ENCODE data around the gene OR2V2. TPM values are rescaled to one million over a fixed set of nuclear protein-coding genes. Genes with fewer than 3 reads are reported as not detected.

OR2V2 gene
- total and polyA plus RNA-seq, 4 donors, result not detected

DNA sequence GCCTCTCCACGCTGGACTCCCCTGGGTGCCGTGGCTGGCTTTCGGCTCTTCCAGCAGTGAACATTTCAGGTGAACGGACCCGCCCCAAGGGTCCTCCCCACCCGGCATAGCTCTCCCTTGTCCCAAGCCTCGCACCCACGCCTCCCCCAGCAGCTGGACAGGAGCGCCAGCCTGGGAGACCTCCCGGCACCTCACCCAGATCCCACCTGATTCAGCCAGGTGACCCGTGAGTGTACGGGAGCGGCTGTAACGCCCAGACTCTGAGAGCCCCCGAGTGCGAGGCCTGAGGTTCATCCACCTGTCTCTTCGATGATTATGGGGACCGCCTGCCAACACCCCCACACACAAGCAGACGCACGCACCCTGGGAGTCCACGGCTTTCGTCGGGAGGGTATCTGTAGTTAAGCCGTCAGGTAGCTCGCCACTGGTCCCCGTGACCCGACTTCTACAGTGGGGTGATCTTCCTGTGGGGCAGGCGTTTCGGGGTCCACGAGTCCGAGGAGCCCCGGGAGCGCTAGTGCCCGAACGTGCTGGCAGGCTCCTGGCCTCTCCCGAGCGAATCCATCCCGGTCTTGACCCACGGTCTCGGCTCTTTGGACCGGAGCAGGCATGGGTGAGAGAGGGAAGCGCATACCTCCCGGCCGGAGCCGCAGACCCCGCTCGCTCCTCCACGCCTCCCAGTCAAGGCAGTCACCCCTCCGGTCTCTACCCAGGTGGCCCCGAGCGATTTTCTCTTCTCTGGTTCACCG lies 42.8 kb downstream of the OR2V2 start:
- H3K36me3 ChIP-seq (ENCODE audit: control insufficient read depth in 4 of 4, insufficient read depth in 4 of 4, low read length in 4 of 4), result no peaks in the 10 kb centered on the region
- H3K27ac ChIP-seq (ENCODE audit: low read depth in 1 of 2, low read length in 1 of 2), result peak overlapping the region in 1 of 2 donors; percentile 4
- no peaks in the 10 kb centered on the region for H3K9me3 ChIP-seq (ENCODE audit: control insufficient read depth in 4 of 4, insufficient read depth in 3 of 4, low read length in 3 of 4)
- no peak for ATAC-seq (ENCODE audit: insufficient read depth, low FRiP score)
- TF ChIP-seq, protein P1, sequence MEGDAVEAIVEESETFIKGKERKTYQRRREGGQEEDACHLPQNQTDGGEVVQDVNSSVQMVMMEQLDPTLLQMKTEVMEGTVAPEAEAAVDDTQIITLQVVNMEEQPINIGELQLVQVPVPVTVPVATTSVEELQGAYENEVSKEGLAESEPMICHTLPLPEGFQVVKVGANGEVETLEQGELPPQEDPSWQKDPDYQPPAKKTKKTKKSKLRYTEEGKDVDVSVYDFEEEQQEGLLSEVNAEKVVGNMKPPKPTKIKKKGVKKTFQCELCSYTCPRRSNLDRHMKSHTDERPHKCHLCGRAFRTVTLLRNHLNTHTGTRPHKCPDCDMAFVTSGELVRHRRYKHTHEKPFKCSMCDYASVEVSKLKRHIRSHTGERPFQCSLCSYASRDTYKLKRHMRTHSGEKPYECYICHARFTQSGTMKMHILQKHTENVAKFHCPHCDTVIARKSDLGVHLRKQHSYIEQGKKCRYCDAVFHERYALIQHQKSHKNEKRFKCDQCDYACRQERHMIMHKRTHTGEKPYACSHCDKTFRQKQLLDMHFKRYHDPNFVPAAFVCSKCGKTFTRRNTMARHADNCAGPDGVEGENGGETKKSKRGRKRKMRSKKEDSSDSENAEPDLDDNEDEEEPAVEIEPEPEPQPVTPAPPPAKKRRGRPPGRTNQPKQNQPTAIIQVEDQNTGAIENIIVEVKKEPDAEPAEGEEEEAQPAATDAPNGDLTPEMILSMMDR (IDR thresholded peaks at IDR 0.05; ENCODE audit: control extremely low read depth, extremely low read depth), result no peak
- peaks cover 0 to 21% (median 4%) of the 10 kb centered on the region in 5 donors for H3K4me1 ChIP-seq (ENCODE audit: control insufficient read depth in 5 of 5, insufficient read depth in 5 of 5, low read length in 5 of 5)
- WGBS, 2 donors, result 0 to 1% methylated on average over 46 to 52 of the region's 52 CpGs
- H3K27me3 ChIP-seq (ENCODE audit: control insufficient read depth in 3 of 3, insufficient read depth in 3 of 3, low read length in 2 of 3), result no peaks in the 10 kb centered on the region
- peak in 1 of 3 donors; percentile 9 for DNase-seq
- H3K4me3 ChIP-seq, result peak overlapping the region; percentile 73
- no peak overlapping the region for H3K9ac ChIP-seq (ENCODE audit: insufficient read depth in 1 of 2, low read length in 2 of 2)

DNA sequence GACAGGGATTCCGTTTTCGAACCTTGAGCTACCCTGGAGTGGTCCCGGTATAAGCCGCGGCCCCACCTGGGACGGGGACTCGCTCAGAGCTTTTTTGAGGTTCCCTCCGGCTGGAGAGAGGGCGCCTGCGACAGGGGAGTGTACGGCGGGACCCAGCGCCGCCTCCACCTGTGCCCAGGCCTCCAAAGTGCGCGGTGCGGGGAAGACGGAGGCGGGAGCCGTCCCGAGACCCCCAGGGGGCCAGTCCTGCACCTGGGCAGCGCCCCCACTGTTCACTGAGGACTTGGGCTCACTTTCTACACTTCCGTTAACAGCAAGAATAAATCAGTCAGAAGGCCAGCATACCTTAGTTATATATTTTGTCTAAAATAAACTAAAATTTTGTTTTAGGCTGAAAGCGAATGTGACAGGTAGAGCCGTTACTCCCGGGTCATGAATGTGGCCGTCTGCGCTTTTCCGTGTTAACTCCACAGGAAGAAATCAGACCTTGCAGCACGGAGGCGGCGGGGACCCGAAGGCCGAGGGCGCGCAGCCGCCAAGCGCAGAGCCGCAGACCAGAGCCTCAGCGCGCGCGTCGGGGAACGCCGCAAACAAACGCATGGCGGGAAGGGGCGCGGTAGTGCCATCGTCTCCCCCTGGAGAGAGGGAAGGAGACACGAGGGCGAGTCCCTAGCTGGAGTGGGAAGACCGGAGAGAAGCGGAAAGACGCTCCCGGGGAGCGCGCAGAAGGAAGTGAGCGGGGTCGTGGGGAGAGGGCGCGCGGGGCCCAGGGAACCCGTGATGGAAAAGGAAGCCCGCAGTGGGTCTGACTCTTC lies 43.5 kb downstream of the OR2V2 start:
- H3K27me3 ChIP-seq (ENCODE audit: control insufficient read depth in 3 of 3, insufficient read depth in 3 of 3, low read length in 2 of 3), result no peaks in the 10 kb centered on the region
- 0% methylated on average over 66 of the region's 66 CpGs for WGBS, 2 donors
- H3K4me3 ChIP-seq, result peak overlapping the region; percentile 73
- H3K9me3 ChIP-seq (ENCODE audit: control insufficient read depth in 4 of 4, insufficient read depth in 3 of 4, low read length in 3 of 4), result no peaks in the 10 kb centered on the region
- no peaks in the 10 kb centered on the region for H3K36me3 ChIP-seq (ENCODE audit: control insufficient read depth in 4 of 4, insufficient read depth in 4 of 4, low read length in 4 of 4)
- TF ChIP-seq, protein P1 (IDR thresholded peaks at IDR 0.05; ENCODE audit: control extremely low read depth, extremely low read depth), result no peak
- H3K9ac ChIP-seq (ENCODE audit: insufficient read depth in 1 of 2, low read length in 2 of 2), result peak overlapping the region in 1 of 2 donors; percentile 24
- ATAC-seq (ENCODE audit: insufficient read depth, low FRiP score) (peak; percentile 5), DNase-seq (peak in 2 of 3 donors; percentile 52 to 57)
- H3K4me1 ChIP-seq (ENCODE audit: control insufficient read depth in 5 of 5, insufficient read depth in 5 of 5, low read length in 5 of 5), result peaks cover 0 to 22% (median 4%) of the 10 kb centered on the region in 5 donors
- peak overlapping the region; percentile 46 to 84 for H3K27ac ChIP-seq (ENCODE audit: low read depth in 1 of 2, low read length in 1 of 2)

DNA sequence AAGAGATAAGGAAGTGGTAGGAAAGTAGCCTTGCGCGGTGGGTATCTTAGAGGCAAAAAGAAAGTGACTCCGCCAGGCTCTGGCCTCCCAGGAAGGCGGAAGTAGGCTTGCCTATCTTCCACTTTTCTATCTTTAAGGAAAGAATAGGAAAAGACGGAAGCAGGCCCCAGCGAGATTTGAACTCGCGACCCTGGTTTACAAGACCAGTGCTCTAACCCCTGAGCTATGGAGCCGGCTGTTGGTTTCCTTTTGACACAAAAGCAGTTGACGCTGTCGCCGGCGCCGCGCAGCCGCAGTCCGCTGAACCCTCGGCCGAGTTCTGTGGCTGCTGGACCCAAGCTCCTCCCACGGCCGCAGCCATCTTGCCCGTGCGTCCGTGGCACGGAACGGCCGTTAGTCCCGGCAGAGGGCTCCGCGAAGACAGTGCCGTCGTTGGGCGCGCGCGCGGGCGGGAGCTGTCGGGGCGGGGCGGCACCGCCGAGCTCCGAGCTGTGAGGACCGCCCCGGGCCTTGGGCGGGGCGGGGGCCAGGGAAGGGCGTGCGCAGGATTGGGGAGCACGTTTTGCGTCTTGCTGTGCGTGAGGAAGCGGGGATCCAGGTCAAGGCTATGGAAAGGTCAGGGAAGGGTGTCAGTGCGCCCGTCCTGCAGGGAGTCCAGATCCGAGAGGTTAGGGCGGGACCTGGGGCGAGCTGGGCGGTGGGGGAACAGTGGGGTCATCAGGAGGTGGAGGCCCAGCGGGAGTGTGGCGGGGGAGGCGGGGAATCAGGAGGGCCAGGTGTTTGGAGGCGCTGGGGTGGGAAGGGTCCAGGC lies 44.3 kb downstream of the OR2V2 start:
- Histone ChIP-seq H3K9me3 (ENCODE audit: control insufficient read depth in 4 of 4, insufficient read depth in 3 of 4, low read length in 3 of 4) (no peaks in the 10 kb centered on the region), H3K4me1 (ENCODE audit: control insufficient read depth in 5 of 5, insufficient read depth in 5 of 5, low read length in 5 of 5) (peaks cover 0 to 22% (median 4%) of the 10 kb centered on the region in 5 donors), H3K27me3 (ENCODE audit: control insufficient read depth in 3 of 3, insufficient read depth in 3 of 3, low read length in 2 of 3) (no peaks in the 10 kb centered on the region), H3K4me3 (peak overlapping the region; percentile 86), H3K27ac (ENCODE audit: low read depth in 1 of 2, low read length in 1 of 2) (peak overlapping the region; percentile 92 to 95), H3K9ac (ENCODE audit: insufficient read depth in 1 of 2, low read length in 2 of 2) (peak overlapping the region; percentile 65 to 74), H3K36me3 (ENCODE audit: control insufficient read depth in 4 of 4, insufficient read depth in 4 of 4, low read length in 4 of 4) (no peaks in the 10 kb centered on the region)
- ATAC-seq (ENCODE audit: insufficient read depth, low FRiP score), result peak; percentile 78
- DNase-seq, result peak; percentile 97 to 98 (median 98)
- TF ChIP-seq, protein P1 (IDR thresholded peaks at IDR 0.05; ENCODE audit: control extremely low read depth, extremely low read depth), result no peak
- 0 to 1% methylated on average over 52 to 64 of the region's 64 CpGs for WGBS, 2 donors

Measured in lung (tissue), 12 donors.